ACHN (cell line): ENCODE results near the gene TIMM44.
A peak's percentile ranks its signal among the peaks of the same experiment; 100 is the strongest.
"Not testable (repeated sequence)": the region's sequence is repeated elsewhere in the genome, so short reads cannot be mapped to it uniquely, and the experiment has no call there.

Experiments
- DNase-seq: peaks from one replicate; pipeline ENCODE4 v3.0.0-alpha.2; 2015
- in situ Hi-C: cut with HindIII; loops from 2 replicates; pipeline ENCODE4 v1.10.0; 2017; ENCODE audit warnings: low sequenced_read_pairs, low pct_ligation_motif_present, low pct_unique_long_range_greater_than_20kb

Gene TIMM44

GRCh38 chr19:7919610-7920518 lies 23.6 kb downstream of the TIMM44 start, which contains the start of gene SNAPC2:
TSS of gene SNAPC2 (plus strand) at chr19:7920338. CDS start at chr19:7920367, 29 bp downstream.
- DNase-seq: peak; percentile 89
- in situ Hi-C loops: no loop called here

DNA sequence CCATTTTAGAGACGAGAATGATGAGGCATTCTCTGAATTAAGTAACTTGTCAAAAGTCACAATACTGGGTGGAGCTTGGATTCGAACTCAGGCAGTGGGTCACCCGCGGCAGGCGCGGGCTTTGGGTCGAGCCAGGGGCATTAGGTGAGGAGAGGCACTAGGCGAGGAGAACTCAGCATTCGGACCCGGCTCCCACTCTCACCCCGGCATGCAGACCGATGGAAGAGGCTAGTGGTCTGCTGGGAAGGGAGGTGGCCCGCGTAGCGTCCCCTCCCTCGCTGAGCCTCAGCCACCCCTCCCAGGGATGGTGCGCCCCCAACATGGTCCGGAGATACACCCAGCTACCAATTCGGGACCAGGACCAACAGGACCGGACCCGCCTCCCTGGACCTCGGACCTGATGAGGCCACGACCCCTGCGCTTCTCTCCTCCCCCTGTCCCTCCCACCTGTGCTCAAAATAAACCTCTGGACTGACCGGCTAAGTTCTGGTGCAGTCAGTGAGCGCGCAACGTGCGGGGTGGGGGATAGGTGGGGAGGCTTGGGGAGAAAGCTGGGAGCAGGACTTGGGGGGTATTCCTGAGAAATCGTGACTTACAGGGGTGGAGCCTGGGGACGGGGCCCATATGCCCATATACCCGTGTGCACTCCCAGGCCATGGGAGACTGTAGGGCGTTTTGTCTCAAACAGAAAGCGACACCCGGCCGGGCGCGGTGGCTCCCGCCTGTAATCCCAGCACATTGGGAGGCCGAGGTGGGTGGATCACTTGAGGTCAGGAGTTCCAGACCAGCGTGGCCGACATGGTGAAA lies 24.6 kb downstream of the TIMM44 start:
- in situ Hi-C loops: no loop called here

DNA sequence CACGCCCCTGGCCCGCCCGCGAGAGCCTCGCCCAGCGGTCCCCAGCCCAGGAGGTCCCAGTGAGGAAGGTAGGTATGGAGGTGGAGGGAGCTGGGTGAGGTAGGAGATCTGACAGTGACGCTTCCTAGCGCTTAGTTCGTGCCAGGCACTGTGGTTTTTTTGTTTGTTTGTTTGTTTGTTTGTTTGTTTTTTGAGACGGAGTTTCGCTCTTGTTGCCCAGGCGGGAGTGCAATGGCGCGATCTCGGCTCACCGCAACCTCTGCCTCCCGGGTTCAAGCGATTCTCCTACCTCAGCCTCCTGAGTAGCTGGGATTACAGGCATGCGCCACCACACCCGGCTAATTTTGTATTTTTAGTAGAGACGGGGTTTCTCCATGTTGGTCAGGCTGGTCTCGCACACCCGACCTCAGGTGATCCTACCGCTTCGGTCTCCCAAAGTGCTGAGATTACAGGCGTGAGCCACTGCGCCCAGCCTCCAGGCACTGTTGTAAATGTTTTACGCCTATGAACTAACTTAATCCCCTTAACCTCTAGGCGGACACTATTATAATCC lies 25.3 kb downstream of the TIMM44 start:
- in situ Hi-C loops, DNase-seq: not testable (repeated sequence)

More for the DNA sequence above, 24.6 kb downstream of the TIMM44 start:
- DNase-seq: no peak

DNA sequence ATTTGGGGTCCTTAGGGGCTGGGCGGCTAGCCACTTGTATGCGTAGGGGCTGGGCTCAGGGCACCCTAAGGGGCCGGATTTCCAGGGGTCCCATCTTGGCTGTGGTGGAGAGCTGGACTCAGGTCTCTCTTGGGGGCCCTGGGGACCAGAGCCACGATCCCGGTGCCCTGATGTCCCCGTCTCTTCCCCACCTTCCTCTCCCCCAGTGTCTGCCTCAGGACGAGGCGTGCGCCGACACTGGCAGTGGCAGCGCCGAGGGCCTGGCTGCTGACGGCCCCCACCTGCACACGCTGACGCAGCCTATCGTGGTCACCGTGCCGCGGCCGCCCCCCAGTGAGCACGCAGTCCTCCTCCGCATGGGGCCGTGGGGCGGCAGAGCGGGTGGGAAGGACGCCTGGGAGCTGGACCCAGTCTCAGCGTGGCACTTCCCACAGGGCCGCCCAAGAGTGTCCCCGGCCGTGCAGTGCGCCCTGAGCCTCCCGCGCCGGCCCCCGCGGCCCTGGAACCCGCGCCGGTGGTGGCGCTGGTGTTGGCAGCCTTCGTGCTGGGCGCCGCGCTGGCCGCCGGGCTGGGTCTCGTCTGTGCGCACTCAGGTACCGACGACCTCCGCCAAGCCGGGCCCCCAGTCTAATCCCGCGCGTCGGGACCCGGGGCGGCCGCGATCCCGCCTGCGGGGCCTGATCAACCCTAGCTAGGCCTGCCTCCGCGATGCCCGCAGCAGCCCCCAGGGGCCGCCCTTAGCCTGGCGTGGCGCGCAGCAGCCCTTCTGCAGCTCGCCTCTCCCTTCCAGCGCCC lies 26.0 kb downstream of the TIMM44 start:
- peak; percentile 64 for DNase-seq
- in situ Hi-C loops: no loop called here

DNA sequence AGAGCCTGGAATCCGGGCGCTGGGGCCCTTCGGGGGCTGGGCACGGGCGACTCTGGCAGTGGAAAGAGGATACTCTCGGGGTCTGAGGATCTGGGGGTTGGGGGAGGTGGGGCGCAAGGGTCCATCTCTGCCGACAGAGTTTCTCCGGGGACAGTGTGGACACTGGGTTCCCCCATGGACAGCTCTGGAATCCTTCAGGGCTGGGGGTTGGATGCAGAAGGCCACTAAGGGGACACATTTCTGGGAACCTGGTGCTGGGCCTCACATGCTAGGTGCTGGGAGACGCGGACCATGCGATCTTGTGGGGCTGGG lies 26.6 kb downstream of the TIMM44 start:
- in situ Hi-C loops: no loop called here
- DNase-seq: no peak

- in situ Hi-C loops: no loop called here
- peak; percentile 59 for DNase-seq
Measured at GRCh38 chr19:7916103-7916954, 27.1 kb downstream of the TIMM44 start.

GRCh38 chr19:7915250-7916102 lies 28.0 kb downstream of the TIMM44 start:
- DNase-seq: no peak
- in situ Hi-C loops: no loop called here

DNA sequence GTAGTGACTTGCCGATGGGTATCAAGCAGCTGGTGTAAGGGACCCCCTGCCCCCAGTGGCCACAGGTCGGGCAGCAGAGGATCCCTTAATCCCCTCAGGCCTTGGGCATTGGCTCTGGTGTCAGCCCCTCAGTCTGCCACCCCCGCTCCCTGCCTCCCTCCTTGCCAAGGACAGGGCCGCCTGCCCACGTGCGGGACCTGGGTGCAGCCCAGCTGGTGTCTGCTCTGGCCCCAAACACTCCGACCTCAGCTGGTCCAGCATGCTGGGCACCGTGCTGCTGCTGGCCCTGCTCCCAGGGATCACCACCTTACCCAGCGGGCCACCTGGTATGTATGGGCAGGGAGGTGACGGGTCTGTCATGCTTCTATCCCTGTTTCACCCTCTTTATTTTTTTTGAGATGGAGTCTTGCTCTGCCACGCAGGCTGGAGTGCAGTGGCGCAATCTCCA lies 28.8 kb downstream of the TIMM44 start, which contains the start of gene TGFBR3L:
Gene TGFBR3L (plus strand): TSS at position 233 of the 448 bp plus-strand sequence.
- DNase-seq: no peak
- in situ Hi-C loops: no loop called here

DNA sequence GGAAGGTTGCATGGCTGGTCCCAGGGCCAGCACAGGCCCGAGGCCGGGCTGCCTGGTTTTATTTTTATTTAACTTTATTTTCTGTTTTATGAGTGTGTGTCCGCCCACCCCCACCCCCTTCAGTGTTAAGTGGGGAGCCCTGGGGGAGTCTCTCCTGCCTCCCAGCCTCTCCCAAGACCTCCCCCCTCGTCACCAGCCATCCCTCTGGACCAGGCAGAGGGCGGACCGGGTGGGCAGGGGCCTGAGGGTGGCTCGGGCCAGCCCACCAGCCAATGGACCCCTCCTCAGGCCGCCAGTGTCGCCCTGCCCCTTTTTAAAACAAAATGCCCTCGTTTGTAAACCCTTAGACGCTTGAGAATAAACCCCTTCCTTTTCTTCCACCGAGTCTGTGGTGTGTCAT lies 29.4 kb downstream of the TIMM44 start:
- in situ Hi-C loops: no loop called here
- DNase-seq: no peak

DNA sequence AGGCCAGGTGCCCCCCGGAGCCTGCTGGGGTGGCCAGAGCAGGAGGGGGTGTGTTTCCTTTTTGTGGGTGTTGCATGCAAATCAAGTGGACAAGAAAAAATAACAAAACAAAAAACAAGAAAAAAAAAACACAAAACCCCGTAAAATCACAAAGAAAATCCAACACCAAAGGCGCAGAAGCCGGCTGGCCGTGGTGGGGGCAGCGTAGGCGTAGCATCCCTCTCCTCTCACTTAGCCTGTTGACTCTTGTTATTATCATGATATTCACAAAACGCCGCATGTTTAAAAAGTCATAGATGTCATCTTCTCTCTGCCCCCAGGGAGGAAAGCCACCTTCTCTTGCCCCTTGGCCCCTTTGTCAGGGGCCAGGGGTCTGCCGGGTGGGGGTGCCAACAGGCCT lies 29.8 kb downstream of the TIMM44 start:
- DNase-seq: no peak

DNA sequence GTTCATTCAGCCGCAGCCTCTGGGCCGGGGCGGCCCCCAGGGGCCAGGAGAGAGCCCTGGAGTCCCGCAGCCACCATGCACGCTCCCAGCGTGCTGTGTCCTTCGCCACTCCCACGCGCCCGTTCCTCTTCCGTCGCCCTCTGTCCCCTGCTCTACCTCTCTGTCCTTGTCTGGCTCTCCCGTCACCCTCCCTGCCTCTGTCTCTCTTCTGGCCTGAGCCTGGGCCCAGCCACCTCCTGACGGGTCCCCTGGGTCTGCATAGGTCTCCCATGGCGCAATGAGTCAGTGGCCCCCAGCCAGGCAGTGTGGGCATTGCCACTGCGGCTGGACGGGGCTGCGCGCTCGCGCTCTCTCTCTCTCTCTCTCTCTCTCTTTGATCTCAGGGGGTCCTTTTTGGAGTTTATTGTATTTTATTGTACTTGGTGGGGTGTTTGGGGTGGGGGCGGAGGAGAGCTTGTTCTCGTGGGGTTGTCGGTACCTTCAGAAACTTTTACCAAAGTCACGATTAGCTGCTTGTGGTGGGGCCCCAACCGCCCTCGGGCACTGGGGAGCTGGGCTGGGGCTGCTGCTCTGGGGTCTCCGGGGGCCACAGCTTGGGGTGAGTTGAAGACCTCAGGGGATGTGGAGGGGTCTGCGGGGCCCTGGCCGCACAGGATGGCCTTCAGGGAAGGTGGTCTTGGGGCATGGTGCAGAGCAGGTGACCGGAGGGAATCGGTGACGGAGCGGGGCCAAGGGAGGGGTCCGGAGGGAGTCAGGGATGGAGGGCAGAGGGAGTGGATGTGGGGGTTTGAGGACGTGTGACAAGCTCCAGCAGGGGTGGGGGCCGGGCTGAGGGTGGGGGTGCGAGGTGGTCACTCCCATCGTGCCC lies 30.5 kb downstream of the TIMM44 start:
- DNase-seq: no peak
- in situ Hi-C loops: no loop called here

More for the DNA sequence above, 29.8 kb downstream of the TIMM44 start:
- in situ Hi-C loops: no loop called here

DNA sequence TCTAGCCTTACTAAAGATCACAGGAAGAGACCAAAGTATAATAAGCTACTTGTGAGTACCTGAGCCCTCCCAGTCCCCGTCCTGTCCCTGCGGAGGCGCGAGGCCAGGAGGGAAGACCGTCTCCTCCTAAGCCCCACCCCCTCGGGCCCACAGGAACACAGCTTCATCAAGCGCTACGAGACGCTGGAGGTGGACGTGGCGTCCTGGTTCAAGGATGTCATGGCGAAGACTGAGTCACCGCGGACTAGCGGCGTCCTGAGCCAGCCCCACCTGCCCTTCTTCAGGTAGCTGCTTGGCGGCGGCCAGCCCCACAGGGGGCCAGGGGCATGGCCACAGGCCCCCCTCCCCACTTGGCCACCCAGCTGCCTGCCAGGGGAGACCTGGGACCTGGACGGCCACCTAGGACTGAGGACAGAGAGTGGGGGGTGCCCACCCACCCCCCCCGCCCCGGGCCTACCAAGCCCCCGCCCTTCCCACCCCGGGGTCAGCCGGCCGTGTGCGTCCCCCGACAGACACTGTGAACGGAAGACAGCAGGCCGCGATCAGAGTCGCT lies 31.2 kb downstream of the TIMM44 start:
- in situ Hi-C loops: no loop called here
- no peak for DNase-seq

DNA sequence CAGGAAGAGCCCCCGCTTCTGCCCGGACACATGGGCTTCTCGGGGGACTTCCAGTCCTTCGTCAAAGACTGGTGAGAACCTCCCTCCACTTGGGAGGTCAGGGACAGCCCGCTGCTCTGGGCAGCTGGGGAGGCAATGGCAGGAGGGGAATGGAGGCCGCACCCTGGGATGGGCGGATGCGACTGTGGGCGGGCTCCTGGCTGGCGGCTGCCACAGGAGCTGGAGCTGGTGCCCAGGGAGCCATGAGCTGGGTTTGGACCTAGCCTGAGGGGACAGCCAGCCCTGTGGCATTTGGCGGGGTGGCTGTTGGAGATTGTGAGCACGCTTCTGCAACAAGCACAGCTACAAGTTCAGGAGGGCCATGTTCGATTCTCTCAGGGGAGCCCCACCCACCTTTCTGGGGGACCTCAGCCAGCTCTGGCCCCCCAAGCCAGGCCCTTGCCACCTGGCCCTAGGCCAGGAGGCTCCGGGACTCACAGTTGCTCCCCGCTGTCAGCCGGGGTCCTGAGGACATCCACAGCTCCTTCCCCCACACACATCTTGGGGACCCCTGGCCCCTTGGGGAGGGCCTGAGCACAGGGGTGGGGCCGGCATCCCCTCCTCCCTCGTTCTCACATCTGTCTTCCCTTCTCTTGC lies 31.8 kb downstream of the TIMM44 start:
- in situ Hi-C loops: no loop called here
- no peak for DNase-seq

DNA sequence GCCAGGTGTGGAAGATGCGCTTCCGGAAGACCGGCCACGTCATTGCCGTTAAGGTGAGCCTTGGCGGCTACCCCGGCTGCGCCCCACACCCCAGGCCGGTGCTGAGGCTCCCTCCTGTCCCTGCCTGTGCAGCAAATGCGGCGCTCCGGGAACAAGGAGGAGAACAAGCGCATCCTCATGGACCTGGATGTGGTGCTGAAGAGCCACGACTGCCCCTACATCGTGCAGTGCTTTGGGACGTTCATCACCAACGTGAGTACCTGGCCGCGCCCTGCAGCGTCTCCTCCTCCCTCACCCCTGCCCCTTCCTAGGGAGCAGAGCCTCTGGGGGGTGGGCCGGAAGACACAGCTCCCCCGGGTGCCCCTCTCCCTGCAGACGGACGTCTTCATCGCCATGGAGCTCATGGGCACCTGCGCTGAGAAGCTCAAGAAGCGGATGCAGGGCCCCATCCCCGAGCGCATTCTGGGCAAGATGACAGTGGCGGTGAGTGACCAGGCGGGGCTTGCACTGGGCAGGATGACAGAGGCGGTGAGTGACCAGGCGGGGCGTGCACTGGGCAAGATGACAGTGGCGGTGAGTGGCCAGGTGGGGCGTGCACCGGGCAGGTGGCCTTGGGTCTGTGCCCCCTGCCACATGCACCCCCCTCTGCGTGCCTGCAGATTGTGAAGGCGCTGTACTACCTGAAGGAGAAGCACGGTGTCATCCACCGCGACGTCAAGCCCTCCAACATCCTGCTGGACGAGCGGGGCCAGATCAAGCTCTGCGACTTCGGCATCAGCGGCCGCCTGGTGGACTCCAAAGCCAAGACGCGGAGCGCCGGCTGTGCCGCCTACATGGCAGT lies 32.9 kb downstream of the TIMM44 start:
- in situ Hi-C loops: no loop called here
- DNase-seq: no peak
